Embryonic facial prominence (tissue), 1 donor: ENCODE measurements around the gene SEMA4B.
A peak's percentile ranks its signal among the peaks of the same experiment; 100 is the strongest.

Experiments
- DNase-seq: peaks from one replicate; pipeline ENCODE4 v3.0.0-alpha.2; 2016; ENCODE audit errors: extremely low spot score

SEMA4B gene

DNA sequence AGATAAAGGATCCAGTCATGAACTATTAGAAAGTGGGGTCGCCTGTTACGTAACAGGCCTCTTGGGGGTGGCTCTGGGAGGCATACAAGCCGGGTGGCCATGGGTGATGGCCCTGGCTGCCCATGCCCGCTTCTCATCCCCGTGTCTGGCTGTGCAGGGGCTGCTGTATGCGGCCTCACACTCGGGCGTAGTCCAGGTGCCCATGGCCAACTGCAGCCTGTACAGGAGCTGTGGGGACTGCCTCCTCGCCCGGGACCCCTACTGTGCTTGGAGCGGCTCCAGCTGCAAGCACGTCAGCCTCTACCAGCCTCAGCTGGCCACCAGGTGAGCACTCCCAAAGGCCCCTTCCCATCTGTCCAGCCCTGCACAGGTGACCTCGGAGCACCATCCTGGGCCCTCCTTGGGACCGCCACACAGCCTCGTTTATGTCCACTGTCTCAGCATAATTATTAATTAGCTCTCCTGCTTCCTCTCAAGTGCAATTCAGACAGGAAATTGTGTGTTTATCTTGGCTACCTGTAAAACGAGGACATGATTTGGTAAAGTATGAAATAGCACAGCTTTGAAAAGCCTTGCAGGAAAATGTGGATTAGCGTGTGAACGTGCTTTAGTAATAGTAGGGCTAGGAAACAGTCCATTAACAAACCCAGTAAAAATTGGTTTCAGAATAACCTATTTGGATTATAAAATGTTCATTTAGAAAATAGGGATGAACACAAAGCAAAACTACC is 24.5 kb downstream of the SEMA4B start:
- no peak for DNase-seq

DNA sequence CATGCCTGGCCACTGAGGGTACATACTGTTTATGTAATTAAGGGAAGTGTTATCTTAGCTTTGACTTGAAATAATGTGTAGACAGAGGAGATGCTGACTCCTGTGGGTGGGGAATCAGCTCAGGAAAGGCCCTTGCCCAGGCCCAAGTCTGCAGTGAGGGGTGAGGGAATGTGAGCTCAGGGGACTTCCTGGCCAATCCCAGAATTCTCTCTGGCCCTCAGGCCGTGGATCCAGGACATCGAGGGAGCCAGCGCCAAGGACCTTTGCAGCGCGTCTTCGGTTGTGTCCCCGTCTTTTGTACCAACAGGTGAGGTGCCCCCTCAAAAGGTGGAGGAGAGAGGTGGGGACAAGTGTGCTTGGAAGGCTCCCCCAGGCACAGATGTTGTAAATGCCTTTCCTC is 26.2 kb downstream of the SEMA4B start:
- no peak for DNase-seq

DNA sequence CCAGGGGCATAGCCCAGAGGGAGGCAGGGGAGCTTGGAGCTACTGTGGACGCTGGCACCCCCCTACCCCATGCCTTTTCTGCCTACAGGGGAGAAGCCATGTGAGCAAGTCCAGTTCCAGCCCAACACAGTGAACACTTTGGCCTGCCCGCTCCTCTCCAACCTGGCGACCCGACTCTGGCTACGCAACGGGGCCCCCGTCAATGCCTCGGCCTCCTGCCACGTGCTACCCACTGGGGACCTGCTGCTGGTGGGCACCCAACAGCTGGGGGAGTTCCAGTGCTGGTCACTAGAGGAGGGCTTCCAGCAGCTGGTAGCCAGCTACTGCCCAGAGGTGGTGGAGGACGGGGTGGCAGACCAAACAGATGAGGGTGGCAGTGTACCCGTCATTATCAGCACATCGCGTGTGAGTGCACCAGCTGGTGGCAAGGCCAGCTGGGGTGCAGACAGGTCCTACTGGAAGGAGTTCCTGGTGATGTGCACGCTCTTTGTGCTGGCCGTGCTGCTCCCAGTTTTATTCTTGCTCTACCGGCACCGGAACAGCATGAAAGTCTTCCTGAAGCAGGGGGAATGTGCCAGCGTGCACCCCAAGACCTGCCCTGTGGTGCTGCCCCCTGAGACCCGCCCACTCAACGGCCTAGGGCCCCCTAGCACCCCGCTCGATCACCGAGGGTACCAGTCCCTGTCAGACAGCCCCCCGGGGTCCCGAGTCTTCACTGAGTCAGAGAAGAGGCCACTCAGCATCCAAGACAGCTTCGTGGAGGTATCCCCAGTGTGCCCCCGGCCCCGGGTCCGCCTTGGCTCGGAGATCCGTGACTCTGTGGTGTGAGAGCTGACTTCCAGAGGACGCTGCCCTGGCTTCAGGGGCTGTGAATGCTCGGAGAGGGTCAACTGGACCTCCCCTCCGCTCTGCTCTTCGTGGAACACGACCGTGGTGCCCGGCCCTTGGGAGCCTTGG is 27.0 kb downstream of the SEMA4B start:
- DNase-seq: no peak

DNA sequence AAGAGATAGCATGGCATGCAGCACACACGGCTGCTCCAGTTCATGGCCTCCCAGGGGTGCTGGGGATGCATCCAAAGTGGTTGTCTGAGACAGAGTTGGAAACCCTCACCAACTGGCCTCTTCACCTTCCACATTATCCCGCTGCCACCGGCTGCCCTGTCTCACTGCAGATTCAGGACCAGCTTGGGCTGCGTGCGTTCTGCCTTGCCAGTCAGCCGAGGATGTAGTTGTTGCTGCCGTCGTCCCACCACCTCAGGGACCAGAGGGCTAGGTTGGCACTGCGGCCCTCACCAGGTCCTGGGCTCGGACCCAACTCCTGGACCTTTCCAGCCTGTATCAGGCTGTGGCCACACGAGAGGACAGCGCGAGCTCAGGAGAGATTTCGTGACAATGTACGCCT is 27.8 kb downstream of the SEMA4B start:
- no peak for DNase-seq

GRCh38 chr15:90230071-90230494 is 29.0 kb downstream of the SEMA4B start:
- DNase-seq: no peak

DNA sequence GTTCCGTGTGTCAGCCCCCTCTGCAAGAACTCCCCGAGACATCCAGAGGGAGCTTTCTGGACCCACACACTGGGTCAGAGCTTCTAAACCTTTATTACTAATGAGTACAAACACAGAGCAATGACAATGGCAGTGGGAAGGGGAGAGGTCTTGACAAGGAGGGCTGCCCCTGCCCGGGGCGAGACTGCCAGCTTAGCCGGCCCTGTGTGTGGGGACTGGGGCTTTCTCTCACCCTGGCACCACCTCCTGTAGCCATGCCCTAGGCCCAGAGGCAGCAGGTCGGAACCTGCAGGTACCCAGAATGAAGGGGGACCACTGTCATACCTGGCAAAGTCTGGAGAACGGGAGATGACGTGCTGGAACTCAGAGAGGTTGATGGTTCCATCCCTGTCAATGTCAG is 29.5 kb downstream of the SEMA4B start:
- DNase-seq: no peak

DNA sequence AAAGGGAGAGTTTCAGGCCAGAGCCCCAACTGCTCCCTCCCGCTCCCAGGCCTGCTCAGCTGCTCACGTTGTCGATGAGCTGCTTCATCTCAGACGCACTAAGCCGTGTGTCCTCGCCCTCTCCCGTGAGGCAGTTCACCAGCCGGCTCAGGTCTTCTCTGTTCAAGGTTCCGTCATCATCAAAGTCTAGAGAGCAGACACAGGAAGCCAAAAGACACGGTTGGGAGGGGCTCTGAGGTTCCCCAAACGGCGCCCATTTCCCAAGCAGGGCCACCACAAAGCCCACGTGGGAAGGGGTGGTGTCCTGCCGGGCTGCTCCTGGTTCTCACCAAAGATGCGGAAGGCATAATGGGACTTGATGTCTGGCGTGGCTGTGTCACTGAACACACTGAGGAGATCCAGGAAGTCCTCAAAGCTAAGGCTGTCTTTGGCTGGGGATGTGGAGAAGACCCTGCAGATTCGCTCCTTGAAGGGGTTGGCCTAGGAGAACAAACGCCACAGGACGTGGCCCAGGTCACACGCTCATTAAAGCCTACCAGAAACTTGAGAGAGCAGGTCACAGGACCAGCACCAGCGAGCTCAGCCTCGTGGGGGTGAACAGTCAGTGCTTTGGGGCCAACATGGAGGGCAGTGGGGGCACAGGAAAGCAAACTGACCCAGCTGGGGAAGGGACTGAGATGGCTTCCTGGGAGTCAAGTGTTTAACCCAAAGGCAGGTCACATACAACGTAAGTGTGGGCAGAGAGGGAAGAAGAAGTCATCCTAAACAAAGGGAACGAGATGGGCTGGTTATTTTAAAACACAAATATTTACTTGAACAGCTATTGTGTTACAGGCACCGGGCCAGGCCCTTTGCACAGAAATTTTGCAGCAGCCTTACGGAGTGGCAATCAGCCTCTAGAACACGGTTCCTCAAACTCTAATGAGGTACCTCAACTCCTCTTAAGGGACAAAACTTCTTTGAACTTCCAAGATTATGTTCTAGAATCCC is 30.2 kb downstream of the SEMA4B start:
- no peak for DNase-seq

DNA sequence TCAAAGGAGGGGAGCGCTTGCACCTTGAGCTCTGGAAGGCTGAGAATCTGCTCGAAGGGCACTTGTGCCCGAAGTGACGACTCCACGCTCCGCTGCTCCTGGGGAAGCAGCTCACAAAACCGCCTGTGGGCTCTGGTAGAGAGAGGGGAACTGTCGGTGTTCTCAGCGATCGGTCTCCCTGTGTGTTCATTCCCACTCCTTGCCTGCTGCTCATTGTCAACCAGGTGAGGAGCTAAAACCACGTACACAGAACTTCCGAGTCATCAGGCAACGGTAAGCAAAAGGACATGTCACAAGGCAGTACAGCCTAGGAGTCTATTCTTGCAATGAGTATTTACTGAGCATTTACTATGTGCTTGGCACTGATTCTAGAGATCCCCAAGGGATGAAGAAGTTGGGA is 31.1 kb downstream of the SEMA4B start:
- no peak for DNase-seq

DNA sequence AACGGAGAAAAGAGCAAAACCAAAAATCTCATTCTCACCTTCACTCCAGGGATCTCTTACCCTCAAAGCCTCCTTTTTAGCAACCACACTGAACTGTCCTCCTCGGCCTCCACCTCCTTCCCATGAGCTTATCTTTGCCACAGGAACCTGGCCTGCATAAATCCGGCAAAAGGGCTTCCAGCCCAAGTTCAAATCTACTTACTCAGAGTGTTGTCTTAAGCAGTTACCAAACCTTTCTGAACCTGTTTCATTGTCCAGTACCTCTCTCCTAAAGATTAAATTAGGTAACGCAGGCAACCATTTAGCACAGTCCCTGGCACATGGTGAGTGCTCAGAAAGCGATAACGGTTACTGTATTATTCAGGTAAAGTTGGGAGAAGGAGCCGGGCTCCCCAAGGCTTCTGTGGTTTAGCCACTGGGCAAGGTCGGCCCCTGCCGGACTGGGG is 31.8 kb downstream of the SEMA4B start:
- DNase-seq: no peak

- peak; percentile 78 for DNase-seq
Observed at GRCh38 chr15:90233387-90234095, 32.4 kb downstream of the SEMA4B start, which contains the start of gene CIB1. Gene CIB1, minus strand, starts transcription at chr15:90233941. Its CDS starts 56 bp downstream, at chr15:90233885.

DNA sequence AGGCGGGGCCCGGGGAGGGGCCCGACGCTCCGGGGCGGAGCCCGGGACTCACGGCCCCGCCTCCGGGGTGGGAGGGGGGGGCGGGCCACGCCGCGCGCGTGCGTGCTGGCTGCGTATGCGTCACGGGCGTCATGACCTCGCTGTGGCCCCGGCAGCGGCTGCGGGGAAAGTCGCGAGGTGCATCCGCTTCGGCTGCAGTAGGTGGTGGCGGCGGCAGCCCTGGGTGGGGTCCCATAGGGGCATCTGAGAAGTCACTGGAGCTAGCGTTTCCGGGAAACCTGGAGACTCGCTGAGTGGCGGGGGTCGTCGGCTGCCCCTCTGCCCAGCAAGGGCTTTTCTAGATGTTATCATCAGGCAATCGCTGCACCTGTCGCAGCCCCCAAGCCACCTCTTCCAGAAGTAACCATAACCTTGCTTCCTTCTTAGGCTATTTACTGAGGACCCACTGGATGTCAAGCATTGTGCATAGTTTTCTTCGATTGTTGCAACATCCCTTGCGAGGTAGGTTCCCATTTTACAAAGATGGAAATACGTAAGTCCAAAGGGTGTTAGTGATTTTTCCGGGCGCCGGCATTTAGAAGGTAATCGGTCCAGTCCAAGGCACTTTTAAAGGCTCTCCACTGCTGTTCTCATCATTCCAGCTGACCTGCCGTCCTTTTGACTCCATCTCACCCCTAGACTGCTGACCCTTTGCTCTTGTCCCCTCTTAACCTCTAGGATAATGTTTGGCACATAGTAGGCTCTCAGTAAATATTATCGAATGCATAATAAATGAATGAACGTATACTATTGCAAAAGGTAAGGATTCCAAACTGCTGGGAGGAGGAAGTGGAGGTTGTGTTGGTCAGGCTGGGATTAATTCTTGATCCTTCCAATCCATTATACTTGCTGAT is 33.2 kb downstream of the SEMA4B start, which contains the start of gene GDPGP1:
TSS of gene GDPGP1 (plus strand) at position 114 of the 893 bp plus-strand sequence. CDS start 6,700 bp downstream, outside the sequence.
- peak; percentile 27 for DNase-seq

GRCh38 chr15:90239371-90239770 is 38.2 kb downstream of the SEMA4B start:
- no peak for DNase-seq

DNA sequence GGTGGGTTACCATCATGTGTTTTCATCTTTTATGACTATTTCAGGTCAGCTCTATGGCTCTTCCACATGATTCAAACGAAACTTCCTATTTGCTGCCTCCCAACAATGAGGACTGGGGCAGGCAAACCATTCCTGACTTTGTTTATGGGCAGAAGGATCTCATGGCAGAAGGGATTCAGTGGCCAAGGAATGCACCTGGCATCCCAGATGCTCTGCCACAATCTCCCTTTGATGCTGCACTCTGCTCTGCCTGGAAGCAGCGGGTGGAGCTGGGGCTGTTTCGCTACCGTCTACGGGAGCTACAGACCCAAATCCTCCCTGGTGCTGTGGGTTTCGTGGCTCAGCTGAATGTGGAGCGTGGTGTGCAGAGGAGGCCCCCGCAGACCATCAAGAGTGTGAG is 39.7 kb downstream of the SEMA4B start:
- DNase-seq: no peak

DNA sequence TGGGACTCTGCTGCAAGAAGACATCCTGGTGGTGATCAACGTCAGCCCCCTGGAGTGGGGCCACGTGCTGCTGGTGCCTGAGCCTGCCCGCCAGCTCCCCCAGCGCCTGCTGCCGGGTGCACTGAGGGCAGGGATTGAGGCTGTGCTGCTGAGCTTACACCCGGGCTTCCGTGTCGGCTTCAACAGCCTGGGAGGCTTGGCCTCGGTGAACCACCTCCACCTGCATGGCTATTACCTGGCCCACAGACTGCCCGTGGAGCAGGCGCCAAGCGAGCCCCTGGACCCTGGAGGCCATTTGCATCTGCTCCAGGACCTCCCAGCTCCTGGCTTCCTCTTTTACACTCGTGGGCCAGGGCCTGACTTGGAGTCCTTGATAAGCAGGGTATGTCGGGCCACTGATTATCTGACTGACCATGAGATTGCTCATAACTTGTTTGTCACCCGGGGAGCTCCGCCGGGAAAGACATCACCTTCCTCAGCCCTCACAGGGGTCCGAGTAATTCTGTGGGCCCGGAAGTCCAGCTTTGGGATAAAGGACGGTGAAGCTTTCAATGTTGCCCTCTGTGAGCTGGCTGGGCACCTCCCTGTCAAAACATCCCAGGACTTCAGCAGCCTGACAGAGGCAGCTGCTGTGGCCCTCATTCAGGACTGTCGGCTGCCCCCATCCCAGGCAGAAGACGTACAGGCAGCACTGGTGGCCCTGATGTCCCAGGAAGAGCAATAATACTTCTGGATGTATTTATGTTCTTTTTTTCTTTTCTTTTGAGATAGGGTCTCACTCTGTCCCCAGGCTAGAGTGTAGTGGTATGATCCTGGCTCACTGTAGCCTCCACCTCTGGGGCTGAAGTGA is 40.4 kb downstream of the SEMA4B start:
- no peak for DNase-seq

DNA sequence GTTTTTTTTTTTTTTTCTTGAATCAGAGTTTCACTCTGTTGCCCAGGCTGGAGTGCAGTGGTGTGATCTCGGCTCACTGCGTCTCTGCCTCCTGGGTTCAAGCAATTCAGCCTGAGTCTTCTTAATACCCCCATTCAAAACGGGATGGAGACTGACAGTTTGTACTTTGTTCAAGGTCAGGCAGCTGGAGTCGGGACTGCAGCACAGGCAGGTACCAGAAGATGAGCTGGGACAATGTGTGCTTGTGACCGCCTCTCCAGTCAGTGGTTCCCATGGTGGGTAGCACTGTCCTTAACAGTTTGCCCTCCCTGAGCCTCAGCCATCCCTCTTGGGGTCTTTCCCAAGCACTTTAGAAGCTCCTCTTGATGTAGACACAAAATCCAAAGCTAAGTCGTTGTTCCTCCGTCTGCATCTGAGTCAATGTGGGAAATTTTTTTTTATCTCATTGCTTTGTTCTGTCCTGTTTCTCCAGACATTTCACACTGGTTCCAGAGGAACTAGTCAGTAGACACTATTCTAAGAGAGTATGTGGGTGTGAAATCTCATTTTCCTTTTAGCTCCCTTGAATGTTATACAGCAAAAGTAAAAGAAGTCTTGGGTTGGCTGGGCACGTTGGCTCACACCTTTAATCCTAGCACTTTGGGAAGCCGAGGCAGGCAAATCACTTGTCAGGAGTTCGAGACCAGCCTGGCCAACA is 43.0 kb downstream of the SEMA4B start:
- no peak for DNase-seq

GRCh38 chr15:90248789-90249202 is 47.7 kb downstream of the SEMA4B start:
- DNase-seq: no peak

DNA sequence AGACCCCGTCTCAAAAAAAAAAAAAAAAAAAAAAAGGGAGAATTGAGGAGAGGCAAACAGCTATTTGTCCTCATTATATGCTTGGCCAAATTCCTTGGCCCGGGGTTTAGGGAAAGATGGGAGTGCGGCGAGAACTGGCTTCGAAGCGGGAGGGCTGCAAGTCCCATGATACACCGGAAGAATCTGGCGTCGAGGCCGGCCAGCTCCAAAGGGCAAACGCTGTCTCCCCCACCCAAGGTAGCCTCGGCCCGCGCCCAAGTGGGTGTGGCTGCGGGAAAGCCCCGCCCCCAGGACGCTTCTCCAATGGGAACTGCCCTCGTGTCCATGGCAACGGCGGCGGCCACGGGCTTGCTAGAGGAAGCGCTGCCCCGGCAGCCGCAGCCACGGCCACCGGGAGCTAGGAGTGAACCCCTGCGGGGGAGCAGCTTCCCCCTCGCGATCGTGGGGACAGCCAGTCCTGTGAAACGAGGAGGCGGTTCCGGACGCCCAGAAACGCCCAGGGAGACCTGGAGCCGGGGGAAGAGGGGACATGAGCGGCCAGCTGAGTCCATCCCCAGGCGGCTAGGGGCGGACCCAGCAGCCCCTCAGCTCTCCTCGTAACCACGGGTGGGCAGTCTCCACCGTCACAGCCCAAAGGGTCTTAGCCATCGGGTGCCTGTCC is 48.2 kb downstream of the SEMA4B start, which contains the start of gene TTLL13:
TSS of gene TTLL13 (plus strand) at position 354 of the 661 bp plus-strand sequence. CDS start 1,075 bp downstream, outside the sequence.
- DNase-seq: peak; percentile 52
